Kidney (tissue), 22 donors: ENCODE measurements around the gene HAL. TPM values are rescaled to one million over a fixed set of nuclear protein-coding genes. Genes with fewer than 3 reads are reported as not detected.

ENCODE experiments used
- DNase-seq, 5 donors: peaks; one replicate each; pipeline ENCODE4 v3.0.0-alpha.2; 2013 to 2020
- FAIRE-seq: peaks from 2 replicates; lab custom pipeline; 2012; peaks lifted over from hg19 to GRCh38; lab: Jason Lieb, UNC
- H3K27ac ChIP-seq, 2 donors: one replicate each; pipeline ENCODE4 v1.7.0; 2013; ENCODE audit warnings: low read depth in 2 of 2, low read length in 2 of 2, inconsistent platforms in 1 of 2
- H3K27me3 ChIP-seq: one replicate; pipeline ENCODE4 v1.7.1; 2013; ENCODE audit warnings: low read length, inconsistent platforms; ENCODE audit not compliant: control insufficient read depth, insufficient read depth
- H3K36me3 ChIP-seq, 3 donors: one replicate each; pipeline versions ENCODE4 v1.7.0 to v1.7.1; 2013; ENCODE audit warnings: low read length in 3 of 3, control low read depth in 1 of 3, inconsistent platforms in 1 of 3; ENCODE audit not compliant: insufficient read depth in 3 of 3, control insufficient read depth in 2 of 3
- H3K4me1 ChIP-seq, 3 donors: one replicate each; pipeline versions ENCODE4 v1.7.0 to v1.7.1; 2013; ENCODE audit warnings: low read length in 3 of 3, inconsistent platforms in 1 of 3, low read depth in 1 of 3; ENCODE audit not compliant: control insufficient read depth in 2 of 3, insufficient read depth in 2 of 3
- H3K4me3 ChIP-seq, 3 donors: one replicate each; pipeline versions ENCODE4 v1.7.0 to v1.8.1; 2013; ENCODE audit warnings: low read length in 3 of 3, control low read depth in 1 of 3, inconsistent platforms in 1 of 3
- H3K9ac ChIP-seq, 3 donors: one replicate each; pipeline versions ENCODE4 v1.7.0 to v1.7.1; 2013; ENCODE audit warnings: low read length in 3 of 3, control low read depth in 1 of 3, inconsistent platforms in 1 of 3
- H3K9me3 ChIP-seq, 3 donors: one replicate each; pipeline versions ENCODE4 v1.7.0 to v1.7.1; 2013; ENCODE audit warnings: low read length in 3 of 3, control low read depth in 1 of 3, inconsistent platforms in 1 of 3; ENCODE audit not compliant: control insufficient read depth in 2 of 3, insufficient read depth in 1 of 3
- intact Hi-C: fragments of 100-400 bp; cut with DNase I; formaldehyde crosslinking; loops from one replicate; pipeline ENCODE4 v1.11.1; 2022
- long read RNA-seq, 10 donors: library from polyadenylated mRNA in 1 of 10; unstranded in 1 of 10; transcript quantifications; one replicate each; pipeline ENCODE4 v2.0.0 and lab custom pipeline, GENCODE V29; 2021 to 2026
- polyA plus RNA-seq: library from polyadenylated mRNA; stranded (reverse); fragments of 350-450 nt; fragmentation: Illumina TruSeq; extraction: RNeasy Lipid Tissue Mini Kit (QIAGEN cat#74804); gene quantifications from one replicate; pipeline ENCODE4 v1.2.3, GENCODE V29; 2014; ENCODE audit warnings: low read depth, low replicate concordance; ENCODE audit not compliant: insufficient read depth
- total RNA-seq: library from RNA; stranded (reverse); fragmentation: NEBNext Ultra II Directional; extraction: Animal tissue kit (Norgen Biotek cat#: 25700); gene quantifications from one replicate; pipeline ENCODE4 v1.2.1, GENCODE V29; 2021
- TF ChIP-seq, protein P1 (sequence below): IDR thresholded peaks from 3 replicates; pipeline ENCODE4 v1.5.1; 2012; ENCODE audit warnings: mild to moderate bottlenecking, moderate library complexity, borderline replicate concordance; ENCODE audit not compliant: insufficient read depth; ENCODE audit errors: extremely low read depth
- donor health status: control.
- donor health status: control.
- donor health status: control.
- donor health status: control.
- donor health status: control.
- donor health status: DM: yes; HTN: yes; CAD: no.
- donor health status: Normal renal cell carcinoma (clear cell type).

Gene HAL, protein sequence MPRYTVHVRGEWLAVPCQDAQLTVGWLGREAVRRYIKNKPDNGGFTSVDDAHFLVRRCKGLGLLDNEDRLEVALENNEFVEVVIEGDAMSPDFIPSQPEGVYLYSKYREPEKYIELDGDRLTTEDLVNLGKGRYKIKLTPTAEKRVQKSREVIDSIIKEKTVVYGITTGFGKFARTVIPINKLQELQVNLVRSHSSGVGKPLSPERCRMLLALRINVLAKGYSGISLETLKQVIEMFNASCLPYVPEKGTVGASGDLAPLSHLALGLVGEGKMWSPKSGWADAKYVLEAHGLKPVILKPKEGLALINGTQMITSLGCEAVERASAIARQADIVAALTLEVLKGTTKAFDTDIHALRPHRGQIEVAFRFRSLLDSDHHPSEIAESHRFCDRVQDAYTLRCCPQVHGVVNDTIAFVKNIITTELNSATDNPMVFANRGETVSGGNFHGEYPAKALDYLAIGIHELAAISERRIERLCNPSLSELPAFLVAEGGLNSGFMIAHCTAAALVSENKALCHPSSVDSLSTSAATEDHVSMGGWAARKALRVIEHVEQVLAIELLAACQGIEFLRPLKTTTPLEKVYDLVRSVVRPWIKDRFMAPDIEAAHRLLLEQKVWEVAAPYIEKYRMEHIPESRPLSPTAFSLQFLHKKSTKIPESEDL
- total RNA-seq (0.88 TPM), polyA plus RNA-seq (not detected)
- long read RNA-seq, donor 1 = 0 reads
- long read RNA-seq, donor 2, partial matches to known transcripts = 0 of 1 reads
- long read RNA-seq, donor 2, other reads (novel, unspliced or antisense) = 0 of 1 reads
- long read RNA-seq, donor 3 = 0 reads
- long read RNA-seq, donor 4 = 0 reads
- long read RNA-seq, donor 5 = 0 reads
- long read RNA-seq, donor 6 = 0 reads
- long read RNA-seq, donor 7, partial matches to known transcripts = 1 of 2 reads
- long read RNA-seq, donor 7, other reads (novel, unspliced or antisense) = 1 of 2 reads
- long read RNA-seq, donor 8 = 0 reads
- long read RNA-seq, donor 9 = 0 reads
- long read RNA-seq, donor 10 = 0 reads

DNA sequence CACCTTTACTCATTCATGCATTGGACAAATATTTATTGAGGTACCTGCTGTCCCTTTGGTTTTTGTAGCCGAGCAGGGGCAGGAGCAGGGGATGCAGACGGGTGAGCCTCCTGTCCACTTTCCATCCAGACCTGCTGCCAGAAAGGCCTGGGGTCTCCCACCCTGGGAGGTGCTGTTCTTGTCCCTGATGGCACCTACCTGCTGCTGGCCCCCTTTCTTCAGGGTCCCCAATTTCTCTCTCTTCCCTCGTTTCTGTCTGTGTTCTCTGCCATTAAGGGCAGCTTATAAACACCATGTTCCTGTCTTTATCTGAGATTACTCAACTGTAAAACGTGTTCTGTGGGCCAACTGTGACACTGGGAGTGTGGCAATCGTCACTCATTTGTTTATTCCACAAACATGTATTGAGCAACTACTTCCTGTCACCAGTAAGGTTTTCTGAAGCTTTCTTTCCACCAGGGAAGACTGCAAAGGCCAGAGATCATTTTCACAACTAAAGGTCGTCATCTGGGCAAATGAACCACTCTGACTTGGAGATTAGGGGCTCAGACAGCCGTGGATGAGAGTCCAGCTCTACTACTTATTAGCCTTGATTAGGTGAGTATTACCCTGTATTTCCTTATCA, at the start of gene HAL:
Gene HAL, minus strand, starts transcription at position 311 of the 625 bp plus-strand sequence. CDS start 434 bp downstream, outside the sequence.
- no peaks in the 10 kb centered on the region for H3K9me3 ChIP-seq
- DNase-seq (no peak), FAIRE-seq (no peak)
- no peak within 1 kb of the TSS for H3K9ac ChIP-seq
- H3K4me1 ChIP-seq = no peaks in the 10 kb centered on the region
- TF ChIP-seq, protein P1, sequence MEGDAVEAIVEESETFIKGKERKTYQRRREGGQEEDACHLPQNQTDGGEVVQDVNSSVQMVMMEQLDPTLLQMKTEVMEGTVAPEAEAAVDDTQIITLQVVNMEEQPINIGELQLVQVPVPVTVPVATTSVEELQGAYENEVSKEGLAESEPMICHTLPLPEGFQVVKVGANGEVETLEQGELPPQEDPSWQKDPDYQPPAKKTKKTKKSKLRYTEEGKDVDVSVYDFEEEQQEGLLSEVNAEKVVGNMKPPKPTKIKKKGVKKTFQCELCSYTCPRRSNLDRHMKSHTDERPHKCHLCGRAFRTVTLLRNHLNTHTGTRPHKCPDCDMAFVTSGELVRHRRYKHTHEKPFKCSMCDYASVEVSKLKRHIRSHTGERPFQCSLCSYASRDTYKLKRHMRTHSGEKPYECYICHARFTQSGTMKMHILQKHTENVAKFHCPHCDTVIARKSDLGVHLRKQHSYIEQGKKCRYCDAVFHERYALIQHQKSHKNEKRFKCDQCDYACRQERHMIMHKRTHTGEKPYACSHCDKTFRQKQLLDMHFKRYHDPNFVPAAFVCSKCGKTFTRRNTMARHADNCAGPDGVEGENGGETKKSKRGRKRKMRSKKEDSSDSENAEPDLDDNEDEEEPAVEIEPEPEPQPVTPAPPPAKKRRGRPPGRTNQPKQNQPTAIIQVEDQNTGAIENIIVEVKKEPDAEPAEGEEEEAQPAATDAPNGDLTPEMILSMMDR = no peak
- no peak within 1 kb of the TSS for H3K4me3 ChIP-seq
- no peaks in the 10 kb centered on the region for H3K36me3 ChIP-seq
- no peaks in the 10 kb centered on the region for H3K27me3 ChIP-seq
- H3K27ac ChIP-seq = no peak within 1 kb of the TSS
- intact Hi-C loops = no loop called here

DNA sequence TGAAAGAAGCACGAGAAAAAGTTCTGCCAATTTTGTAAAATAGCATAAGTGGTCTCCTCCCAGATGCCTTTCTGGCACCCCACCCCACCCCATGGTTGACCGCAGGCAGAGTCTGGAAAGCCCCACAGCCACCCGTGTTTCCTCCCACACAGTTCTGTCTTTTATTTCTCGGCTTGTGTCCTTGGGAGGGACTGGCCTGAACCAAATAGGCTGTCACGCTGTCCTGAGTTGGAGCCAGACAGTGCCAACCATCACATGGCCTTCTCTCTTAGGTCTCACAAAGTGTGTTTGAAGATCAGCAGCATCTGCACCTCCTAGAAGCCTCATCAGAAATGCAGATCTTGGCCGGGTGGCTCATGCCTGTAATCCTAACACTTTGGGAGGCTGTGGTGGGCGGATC, 49.4 kb upstream of the HAL start:
- H3K9ac ChIP-seq = no peak overlapping the region
- H3K4me1 ChIP-seq = peaks cover 0 to 11% (median 0%) of the 10 kb centered on the region in 3 donors
- H3K27ac ChIP-seq = no peak overlapping the region
- no peak overlapping the region for H3K4me3 ChIP-seq
- FAIRE-seq (no peak), DNase-seq (no peak)
- intact Hi-C loops = no loop called here
- no peaks in the 10 kb centered on the region for H3K9me3 ChIP-seq
- TF ChIP-seq, protein P1 = no peak
- no peaks in the 10 kb centered on the region for H3K27me3 ChIP-seq
- H3K36me3 ChIP-seq = no peaks in the 10 kb centered on the region

DNA sequence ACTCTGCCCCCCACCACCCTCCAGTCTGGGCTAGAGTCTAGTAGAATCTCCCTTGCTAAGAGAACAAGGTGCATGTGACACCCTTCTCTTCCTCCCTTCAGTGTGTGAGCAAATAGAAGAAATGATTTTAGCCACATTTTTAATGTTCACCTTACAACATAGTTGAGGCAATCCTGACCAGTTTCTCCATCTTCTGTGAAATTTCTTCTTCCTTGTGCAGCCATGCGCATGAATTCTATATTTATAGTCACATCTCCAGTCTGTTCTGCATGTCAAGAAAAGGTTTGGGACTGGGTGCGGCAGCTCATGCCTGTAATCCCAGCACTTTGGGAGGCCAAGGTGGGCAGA, 48.8 kb upstream of the HAL start:
- Histone ChIP-seq H3K27ac (no peak overlapping the region), H3K36me3 (no peaks in the 10 kb centered on the region), H3K9ac (no peak overlapping the region), H3K27me3 (no peaks in the 10 kb centered on the region), H3K4me1 (peaks cover 0 to 11% (median 0%) of the 10 kb centered on the region in 3 donors), H3K4me3 (no peak overlapping the region), H3K9me3 (no peaks in the 10 kb centered on the region)
- DNase-seq = no peak
- intact Hi-C loops = no loop called here
- TF ChIP-seq, protein P1 = no peak
- no peak for FAIRE-seq
